PC-3 (cell line): Measurements from ENCODE around the gene NHLRC1. TPM values are rescaled to one million over a fixed set of nuclear protein-coding genes. Genes with fewer than 3 reads are reported as not detected.

Experiments used
- ATAC-seq: fragments of 200-7000 bp; cut with Tn5 transposase; 2 replicates; pipeline ENCODE4 v1.9.1; 2020; ENCODE audit warnings: mild to moderate bottlenecking, moderate library complexity
- BruUV-seq: library from RNA; stranded (reverse); fragments of 400-500 nt; replicated peaks from 2 replicates; lab custom pipeline; 2021; lab: Mats Ljungman, UMichigan
- CTCF ChIA-PET: fragments of 300-600 bp; sonication (Branson Sonifier 250); formaldehyde crosslinking; loops from one replicate; lab custom pipeline; 2022; ENCODE audit warnings: antibody characterized with exemption; lab: Charles Lee
- POLR2A ChIA-PET: fragments of 300-600 bp; sonication (Branson Sonifier 250); formaldehyde crosslinking; loops from one replicate; lab custom pipeline; 2022; ENCODE audit warnings: antibody characterized with exemption; ENCODE audit not compliant: unreplicated experiment; lab: Charles Lee
- DNase-seq: peaks from one replicate; pipeline ENCODE4 v3.0.0-alpha.2; 2015
- H2AFZ ChIP-seq: fragments of 300-600 bp; sonication (generic); 2 replicates; pipeline ENCODE4 v1.6.0; 2016; ENCODE audit warnings: antibody characterized with exemption, low read length
- H3F3A ChIP-seq: fragments of 300-600 bp; sonication (generic); one replicate; pipeline ENCODE4 v1.6.0; 2017; ENCODE audit warnings: antibody characterized with exemption, low read length, control low read depth, mild to moderate bottlenecking; ENCODE audit not compliant: unreplicated experiment
- H3K27ac ChIP-seq: fragments of 300-600 bp; sonication (generic); 2 replicates; pipeline ENCODE4 v1.5.1; 2016; ENCODE audit warnings: mild to moderate bottlenecking, low read length
- H3K27me3 ChIP-seq: fragments of 300-600 bp; sonication (generic); 2 replicates; pipeline ENCODE4 v1.6.1; 2016; ENCODE audit warnings: low read length, mixed read lengths
- H3K36me3 ChIP-seq: fragments of 300-600 bp; sonication (generic); 2 replicates; pipeline ENCODE4 v1.6.1; 2016; ENCODE audit warnings: low read depth, mixed run types, low read length, mixed read lengths
- H3K4me1 ChIP-seq: fragments of 300-600 bp; sonication (generic); 2 replicates; pipeline ENCODE4 v1.5.1; 2016; ENCODE audit warnings: low read length; ENCODE audit not compliant: insufficient read depth
- H3K4me2 ChIP-seq: fragments of 300-600 bp; sonication (generic); 2 replicates; pipeline ENCODE4 v1.6.0; 2016; ENCODE audit warnings: low read length
- H3K4me3 ChIP-seq: fragments of 300-600 bp; sonication (generic); 2 replicates; pipeline ENCODE4 v1.5.1; 2016; ENCODE audit warnings: mild to moderate bottlenecking, low read length, mixed read lengths
- H3K79me2 ChIP-seq: fragments of 300-600 bp; sonication (generic); 2 replicates; pipeline ENCODE4 v1.6.1; 2017; ENCODE audit warnings: low read length, mixed read lengths
- H3K9ac ChIP-seq: fragments of 300-600 bp; sonication (generic); 2 replicates; pipeline ENCODE4 v1.6.0; 2016; ENCODE audit warnings: mild to moderate bottlenecking, low read length
- H3K9me2 ChIP-seq: fragments of 300-600 bp; sonication (generic); replicated peaks from 2 replicates; pipeline ENCODE4 v1.6.1; 2016; ENCODE audit warnings: mixed run types, low read length, mixed read lengths
- H3K9me3 ChIP-seq: fragments of 300-600 bp; sonication (generic); 2 replicates; pipeline ENCODE4 v1.6.1; 2016; ENCODE audit warnings: low read length, mixed read lengths
- H4K20me1 ChIP-seq: fragments of 300-600 bp; sonication (generic); 2 replicates; pipeline ENCODE4 v1.6.1; 2016; ENCODE audit warnings: low read length, mixed read lengths
- CTCF ChIP-seq: fragments of 300-600 bp; sonication (generic); conservative IDR thresholded peaks from 2 replicates; pipeline ENCODE4 v1.5.1; 2017; ENCODE audit warnings: antibody characterized with exemption, low read depth, mild to moderate bottlenecking, low read length
- EZH2 ChIP-seq: fragments of 300-600 bp; sonication (generic); IDR thresholded peaks from one replicate; pipeline ENCODE4 v1.6.1; 2017; ENCODE audit warnings: antibody characterized with exemption, mild to moderate bottlenecking, low read length; ENCODE audit not compliant: unreplicated experiment
- EZH2phosphoT487 ChIP-seq: fragments of 300-600 bp; sonication (generic); IDR thresholded peaks from 2 replicates; pipeline ENCODE4 v1.6.1; 2018; ENCODE audit warnings: mild to moderate bottlenecking, antibody characterized with exemption, low read length, borderline replicate concordance
- intact Hi-C: fragments of 100-400 bp; cut with micrococcal nuclease; formaldehyde crosslinking; loops from 2 replicates; pipeline ENCODE4 v1.9.0; 2023
- total RNA-seq: library from RNA; depleted of rRNA; stranded (reverse); fragments of >200 nt; gene quantifications from 2 replicates; pipeline ENCODE4 v1.2.3, GENCODE V29; 2014

NHLRC1 gene
- total RNA-seq, 1 experiment from 2014 or later = 1.3 TPM

GRCh38 chr6:18139935-18140621 lies 17.6 kb upstream of the NHLRC1 start:
- BruUV-seq = no TSS peak
- POLR2A ChIA-PET = interaction anchor here (0.6 kb wide), 1 partner anchor 81 kb away, joined by 13 read pairs; no protein-coding TSS in a partner anchor
- H2AFZ ChIP-seq = no peak overlapping the region
- peaks cover 22% of the 10 kb centered on the region; the same call in 1 of the 2 replicates for H3K36me3 ChIP-seq
- no peaks in the 10 kb centered on the region for H3K27me3 ChIP-seq
- TF ChIP-seq EZH2 = no peak
- no peaks in the 10 kb centered on the region for H3K9me2 ChIP-seq
- no peaks in the 10 kb centered on the region for H3K79me2 ChIP-seq
- no peak overlapping the region for H3K4me2 ChIP-seq
- CTCF ChIA-PET = no interaction called here
- no peak overlapping the region for H3K4me3 ChIP-seq
- no peaks in the 10 kb centered on the region for H3K9me3 ChIP-seq
- ATAC-seq (no peak), DNase-seq (no peak)
- H3F3A ChIP-seq = no peaks in the 10 kb centered on the region
- intact Hi-C loops = loop anchor here (10.0 kb wide), 1 partner anchor 245 kb away; the partner anchor contains the start of gene RNF144B
- no peaks in the 10 kb centered on the region for H4K20me1 ChIP-seq
- H3K4me1 ChIP-seq = no peaks in the 10 kb centered on the region
- H3K9ac ChIP-seq = no peak overlapping the region
- no peak overlapping the region for H3K27ac ChIP-seq

GRCh38 chr6:18138906-18139305 lies 16.4 kb upstream of the NHLRC1 start:
- H3K27ac ChIP-seq = no peak overlapping the region
- ChIA-PET POLR2A (interaction anchor here (0.5 kb wide), 1 partner anchor 197 kb away, joined by 4 read pairs; no protein-coding TSS in a partner anchor), CTCF (no interaction called here)
- no peaks in the 10 kb centered on the region for H3F3A ChIP-seq
- peaks cover 22% of the 10 kb centered on the region; the same call in 1 of the 2 replicates for H3K36me3 ChIP-seq
- no peaks in the 10 kb centered on the region for H4K20me1 ChIP-seq
- intact Hi-C loops = no loop called here
- TF ChIP-seq CTCF (no peak; the same call in 1 of the 2 replicates), EZH2phosphoT487 (no peak), EZH2 (no peak)
- H3K27me3 ChIP-seq = no peaks in the 10 kb centered on the region
- H2AFZ ChIP-seq = no peak overlapping the region
- BruUV-seq = no TSS peak
- no peaks in the 10 kb centered on the region for H3K79me2 ChIP-seq
- no peak overlapping the region for H3K4me3 ChIP-seq
- H3K9ac ChIP-seq = no peak overlapping the region
- H3K9me3 ChIP-seq = no peaks in the 10 kb centered on the region
- H3K9me2 ChIP-seq = no peaks in the 10 kb centered on the region
- H3K4me1 ChIP-seq = no peaks in the 10 kb centered on the region
- DNase-seq (no peak), ATAC-seq (no peak)
- H3K4me2 ChIP-seq = no peak overlapping the region

- ChIA-PET CTCF (no interaction called here), POLR2A (no interaction called here)
- Histone ChIP-seq H3K27ac (no peak overlapping the region), H4K20me1 (no peaks in the 10 kb centered on the region), H3K4me3 (no peak overlapping the region), H3F3A (no peaks in the 10 kb centered on the region), H3K4me2 (no peak overlapping the region), H2AFZ (no peak overlapping the region), H3K36me3 (peaks cover 14% of the 10 kb centered on the region; the same call in 1 of the 2 replicates), H3K9me3 (no peaks in the 10 kb centered on the region), H3K9ac (no peak overlapping the region), H3K4me1 (no peaks in the 10 kb centered on the region), H3K79me2 (no peaks in the 10 kb centered on the region), H3K9me2 (no peaks in the 10 kb centered on the region), H3K27me3 (no peaks in the 10 kb centered on the region)
- ATAC-seq (no peak), DNase-seq (no peak)
- TF ChIP-seq EZH2 (no peak), CTCF (no peak), EZH2phosphoT487 (no peak)
- intact Hi-C loops = no loop called here
- no TSS peak for BruUV-seq
Observed at GRCh38 chr6:18136260-18136659, 13.8 kb upstream of the NHLRC1 start.
